Panc1 (cell line): ENCODE data around the gene LMNA. TPM values are rescaled to one million over a fixed set of nuclear protein-coding genes. Genes with fewer than 3 reads are reported as not detected.

Experiments used
- ATAC-seq: fragments of 200-7000 bp; cut with Tn5 transposase; 2 replicates; pipeline ENCODE4 v1.9.1; 2020; ENCODE audit warnings: mild to moderate bottlenecking, moderate library complexity
- BruUV-seq: library from RNA; stranded (reverse); fragments of 400-500 nt; replicated peaks from 2 replicates; lab custom pipeline; 2021; lab: Mats Ljungman, UMichigan
- CTCF ChIA-PET: fragments of 300-600 bp; sonication (Branson Sonifier 250); formaldehyde crosslinking; loops from one replicate; lab custom pipeline; 2022; ENCODE audit warnings: antibody characterized with exemption; lab: Charles Lee
- POLR2A ChIA-PET: fragments of 300-600 bp; sonication (Branson Sonifier 250); formaldehyde crosslinking; loops from one replicate; lab custom pipeline; 2022; ENCODE audit warnings: antibody characterized with exemption; lab: Charles Lee
- DNase-seq: peaks from one replicate; pipeline ENCODE4 v3.0.0-alpha.2; 2010; ENCODE audit warnings: low read depth, low spot score
- H3K27ac ChIP-seq: 2 replicates; pipeline ENCODE4 v1.5.1; 2011; ENCODE audit warnings: mild to moderate bottlenecking, low read length, inconsistent platforms
- H3K27me3 ChIP-seq: fragments of 200-500 bp; sonication (Bioruptor generic); 2 replicates; pipeline ENCODE4 v1.6.0; 2014; ENCODE audit warnings: low read length, inconsistent platforms; ENCODE audit not compliant: control insufficient read depth, insufficient read depth
- H3K36me3 ChIP-seq: fragments of 200-500 bp; sonication (Bioruptor generic); 2 replicates; pipeline ENCODE4 v1.5.1; 2014; ENCODE audit warnings: inconsistent platforms, mild to moderate bottlenecking, low read length, moderate library complexity; ENCODE audit not compliant: control insufficient read depth, insufficient read depth
- H3K4me1 ChIP-seq: 2 replicates; pipeline ENCODE4 v1.5.1; 2011; ENCODE audit warnings: inconsistent platforms, mild to moderate bottlenecking, low read length, moderate library complexity; ENCODE audit not compliant: control insufficient read depth, insufficient read depth
- H3K4me3 ChIP-seq, 2 experiments: 2 replicates each; pipeline ENCODE4 v1.5.1; 2011 to 2012; ENCODE audit warnings: low read depth in 2 of 2, low read length in 2 of 2, mild to moderate bottlenecking in 2 of 2, inconsistent platforms in 1 of 2, moderate library complexity in 1 of 2
- H3K9me3 ChIP-seq: fragments of 200-500 bp; sonication (Bioruptor generic); 2 replicates; pipeline ENCODE4 v1.5.1; 2014; ENCODE audit warnings: low read depth, mild to moderate bottlenecking, inconsistent platforms, low read length, moderate library complexity; ENCODE audit not compliant: control insufficient read depth, insufficient read depth
- CTCF ChIP-seq: fragments of 450-650 bp; IDR thresholded peaks from 2 replicates; pipeline ENCODE4 v1.5.1; 2017; ENCODE audit warnings: mild to moderate bottlenecking
- POLR2AphosphoS5 ChIP-seq: IDR thresholded peaks from 2 replicates; pipeline ENCODE4 v1.6.1; 2012; ENCODE audit warnings: mild to moderate bottlenecking, low read depth, low read length, moderate library complexity
- REST ChIP-seq, 2 experiments: IDR thresholded peaks; 2 replicates each; pipeline ENCODE4 v1.6.1; 2011 to 2012; ENCODE audit warnings: low read depth in 2 of 2, control low read depth in 1 of 2, low read length in 1 of 2, mild to moderate bottlenecking in 1 of 2, moderate library complexity in 1 of 2; ENCODE audit not compliant: insufficient read depth in 1 of 2
- SIN3A ChIP-seq: IDR thresholded peaks from 2 replicates; pipeline ENCODE4 v1.6.1; 2012; ENCODE audit warnings: low read depth, mild to moderate bottlenecking, low read length, moderate library complexity, borderline replicate concordance; ENCODE audit not compliant: insufficient read depth
- TCF7L2 ChIP-seq: IDR thresholded peaks from 2 replicates; pipeline ENCODE4 v1.6.1; 2011; ENCODE audit warnings: mild to moderate bottlenecking, low read depth, low read length, inconsistent platforms
- in situ Hi-C: cut with HindIII; loops from 2 replicates; pipeline ENCODE4 v1.10.0; 2016; ENCODE audit warnings: low sequenced_read_pairs, low pct_unique_long_range_greater_than_20kb
- intact Hi-C: fragments of 100-400 bp; cut with micrococcal nuclease; formaldehyde crosslinking; loops from one replicate; pipeline ENCODE4 v1.10.0; 2022; ENCODE audit not compliant: unreplicated experiment
- total RNA-seq: library from RNA; stranded (reverse); gene quantifications from one replicate; pipeline ENCODE4 v1.2.1, GENCODE V29; 2021; ENCODE audit not compliant: unreplicated experiment

The LMNA gene
- total RNA-seq, 1 experiment from 2014 or later, result 691 TPM

GRCh38 chr1:156160743-156161171 is 46.2 kb downstream of the LMNA start:
- no peaks in the 10 kb centered on the region for H3K27me3 ChIP-seq
- no peaks in the 10 kb centered on the region for H3K36me3 ChIP-seq
- BruUV-seq, result no TSS peak
- no peaks in the 10 kb centered on the region for H3K9me3 ChIP-seq
- TF ChIP-seq POLR2AphosphoS5 (no peak), CTCF (no peak), SIN3A (no peak), REST (IDR thresholded peaks at IDR 0.05; ENCODE audit: insufficient read depth in 1 of 2, low read depth in 2 of 2, low read length in 1 of 2) (no peak), TCF7L2 (no peak)
- H3K4me3 ChIP-seq, result no peak overlapping the region
- DNase-seq (no peak), ATAC-seq (no peak)
- intact Hi-C loops, result no loop called here
- H3K4me1 ChIP-seq, result no peaks in the 10 kb centered on the region; the same call in 1 of the 2 replicates
- ChIA-PET POLR2A (interaction anchor here (0.5 kb wide), 1 partner anchor 10 kb away, joined by 9 read pairs; no protein-coding TSS in a partner anchor), CTCF (no interaction called here)
- no peak overlapping the region for H3K27ac ChIP-seq
- in situ Hi-C loops, result no loop called here

GRCh38 chr1:156162430-156163037 is 48.0 kb downstream of the LMNA start:
- POLR2A ChIA-PET, result no interaction called here
- no TSS peak for BruUV-seq

More at GRCh38 chr1:156162430-156163037, 48.0 kb downstream of the LMNA start:
- intact Hi-C loops (loop anchor here (2.0 kb wide), 1 partner anchor 48 kb away; the partner anchor contains the start of gene LMNA), in situ Hi-C loops (no loop called here)
- H3K9me3 ChIP-seq, result no peaks in the 10 kb centered on the region
- H3K27ac ChIP-seq, result no peak overlapping the region
- DNase-seq, result no peak
- no peaks in the 10 kb centered on the region for H3K27me3 ChIP-seq
- CTCF ChIA-PET, result interaction anchor here (0.7 kb wide), 1 partner anchor 34 kb away, joined by 3 read pairs; no protein-coding TSS in a partner anchor
- no peak overlapping the region for H3K4me3 ChIP-seq
- H3K4me1 ChIP-seq, result no peaks in the 10 kb centered on the region
- no peaks in the 10 kb centered on the region for H3K36me3 ChIP-seq
- ATAC-seq, result peak; percentile 26; the same call in 1 of the 2 replicates
- TF ChIP-seq TCF7L2 (no peak), CTCF (no peak), SIN3A (no peak), REST (IDR thresholded peaks at IDR 0.05; ENCODE audit: insufficient read depth in 1 of 2, low read depth in 2 of 2, low read length in 1 of 2) (no peak), POLR2AphosphoS5 (no peak)
